ENCODE measurements around the gene PPP1CA. TPM values are rescaled to one million over a fixed set of nuclear protein-coding genes. Genes with fewer than 3 reads are reported as not detected.

PPP1CA gene
- total RNA-seq, 1 donor, result 169 TPM

- Histone ChIP-seq H3K27ac (ENCODE audit: low read depth, low read length) (no peak overlapping the region), H3K36me3 (ENCODE audit: insufficient read depth, low read length) (peaks cover 13% of the 10 kb centered on the region), H3K4me2 (ENCODE audit: insufficient read depth, low read length) (no peak overlapping the region), H3K9me3 (ENCODE audit: low read depth, low read length) (no peaks in the 10 kb centered on the region), H4K20me1 (ENCODE audit: insufficient read depth, low read length) (peaks cover 10% of the 10 kb centered on the region), H3K27me3 (ENCODE audit: insufficient read depth, low read length) (no peaks in the 10 kb centered on the region), H2AFZ (ENCODE audit: low read length) (no peak overlapping the region), H3K4me3 (ENCODE audit: insufficient read depth, low read length) (no peak overlapping the region), H3K4me1 (ENCODE audit: insufficient read depth, low read length) (peaks cover 7% of the 10 kb centered on the region), H3K79me2 (ENCODE audit: insufficient read depth, low read length) (peaks cover 18% of the 10 kb centered on the region)
- DNase-seq (ENCODE audit: insufficient read length, low spot score, missing footprints), result no peak
- no peak for TF ChIP-seq CTCF (IDR thresholded peaks at IDR 0.05; ENCODE audit: extremely low read depth, low read depth, low read length)
Observed at GRCh38 chr11:67441098-67441563, 39.5 kb upstream of the PPP1CA start.

- no peak for TF ChIP-seq CTCF (IDR thresholded peaks at IDR 0.05; ENCODE audit: extremely low read depth, low read depth, low read length)
- no peak overlapping the region for H3K4me2 ChIP-seq (ENCODE audit: insufficient read depth, low read length)
- H3K27me3 ChIP-seq (ENCODE audit: insufficient read depth, low read length), result no peaks in the 10 kb centered on the region
- H3K27ac ChIP-seq (ENCODE audit: low read depth, low read length), result no peak overlapping the region
- H3K36me3 ChIP-seq (ENCODE audit: insufficient read depth, low read length), result peaks cover 13% of the 10 kb centered on the region
- H4K20me1 ChIP-seq (ENCODE audit: insufficient read depth, low read length), result peaks cover 10% of the 10 kb centered on the region
- H3K79me2 ChIP-seq (ENCODE audit: insufficient read depth, low read length), result peaks cover 18% of the 10 kb centered on the region
- H2AFZ ChIP-seq (ENCODE audit: low read length), result no peak overlapping the region
- no peaks in the 10 kb centered on the region for H3K9me3 ChIP-seq (ENCODE audit: low read depth, low read length)
- H3K4me1 ChIP-seq (ENCODE audit: insufficient read depth, low read length), result peaks cover 7% of the 10 kb centered on the region
- no peak overlapping the region for H3K4me3 ChIP-seq (ENCODE audit: insufficient read depth, low read length)
- peak; percentile 90 for DNase-seq (ENCODE audit: insufficient read length, low spot score, missing footprints)
Observed at GRCh38 chr11:67440229-67441097, 38.8 kb upstream of the PPP1CA start.

- no peak overlapping the region for H3K27ac ChIP-seq (ENCODE audit: low read depth, low read length)
- peaks cover 18% of the 10 kb centered on the region for H3K79me2 ChIP-seq (ENCODE audit: insufficient read depth, low read length)
- H3K4me2 ChIP-seq (ENCODE audit: insufficient read depth, low read length), result no peak overlapping the region
- peaks cover 7% of the 10 kb centered on the region for H3K4me1 ChIP-seq (ENCODE audit: insufficient read depth, low read length)
- peaks cover 13% of the 10 kb centered on the region for H3K36me3 ChIP-seq (ENCODE audit: insufficient read depth, low read length)
- no peak overlapping the region for H3K4me3 ChIP-seq (ENCODE audit: insufficient read depth, low read length)
- H4K20me1 ChIP-seq (ENCODE audit: insufficient read depth, low read length), result peaks cover 10% of the 10 kb centered on the region
- no peaks in the 10 kb centered on the region for H3K9me3 ChIP-seq (ENCODE audit: low read depth, low read length)
- peak; percentile 96 for DNase-seq (ENCODE audit: insufficient read length, low spot score, missing footprints)
- TF ChIP-seq CTCF (IDR thresholded peaks at IDR 0.05; ENCODE audit: extremely low read depth, low read depth, low read length), result peak; percentile 35
- no peak overlapping the region for H2AFZ ChIP-seq (ENCODE audit: low read length)
- no peaks in the 10 kb centered on the region for H3K27me3 ChIP-seq (ENCODE audit: insufficient read depth, low read length)
Observed at GRCh38 chr11:67439321-67440228, 37.9 kb upstream of the PPP1CA start.
